Hippocampal formation (tissue), 2 donors: ENCODE data around the gene DNALI1.
"Not testable (repeated sequence)": the region's sequence is repeated elsewhere in the genome, so short reads cannot be mapped to it uniquely, and the experiment has no call there.

Experiments
- DNase-seq, 2 donors: peaks; one replicate each; lab custom pipeline; 2025; lab: John Stamatoyannopoulos, UW

DNALI1 gene

DNA sequence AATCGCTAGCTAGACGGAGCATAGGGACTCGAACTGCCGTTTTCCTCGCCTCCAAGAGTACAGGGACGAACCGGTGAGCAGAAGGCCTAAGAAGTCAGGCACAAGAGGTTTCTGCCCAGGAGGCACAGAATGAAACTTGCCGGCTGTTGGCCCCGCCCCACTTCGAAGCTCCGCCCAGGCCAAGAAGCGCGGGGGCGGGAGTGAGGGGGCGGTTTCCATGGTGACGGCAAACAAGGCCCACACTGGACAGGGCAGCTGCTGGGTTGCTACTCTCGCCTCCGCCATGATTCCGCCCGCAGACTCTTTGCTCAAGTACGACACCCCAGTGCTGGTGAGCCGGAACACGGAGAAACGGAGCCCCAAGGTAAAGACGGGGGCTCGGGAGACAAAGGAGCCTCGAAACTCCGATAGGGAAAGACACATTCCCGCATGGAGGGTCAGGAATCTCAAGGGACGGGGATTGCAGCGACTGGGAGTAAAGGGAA, at the start of gene DNALI1:
TSS of gene DNALI1 (plus strand) at position 229 of the 485 bp plus-strand sequence. CDS start at position 284, 55 bp downstream.
- DNase-seq = peak; percentile 52 to 80

DNA sequence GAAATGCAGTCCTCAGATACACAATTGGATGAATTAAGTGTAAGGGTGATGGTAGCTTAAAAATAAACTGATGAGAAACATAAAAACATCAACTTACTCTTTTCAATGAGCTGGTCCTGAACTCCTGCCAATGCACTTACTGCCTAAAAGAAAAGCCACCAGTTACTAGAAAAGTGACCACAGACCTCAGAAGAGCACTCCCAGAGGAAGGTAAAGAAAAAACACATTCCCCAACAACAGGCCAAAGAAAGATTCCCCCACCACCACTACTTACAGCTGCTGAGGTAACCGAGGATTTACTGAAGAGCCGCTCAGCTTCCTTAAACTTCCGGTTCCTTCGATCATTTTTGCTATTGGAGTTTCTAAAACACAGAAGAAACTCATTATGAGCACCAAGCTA, 47.6 kb upstream of the DNALI1 start:
- no peak for DNase-seq

GRCh38 chr1:37513795-37514349, 42.9 kb upstream of the DNALI1 start:
- no peak for DNase-seq

DNA sequence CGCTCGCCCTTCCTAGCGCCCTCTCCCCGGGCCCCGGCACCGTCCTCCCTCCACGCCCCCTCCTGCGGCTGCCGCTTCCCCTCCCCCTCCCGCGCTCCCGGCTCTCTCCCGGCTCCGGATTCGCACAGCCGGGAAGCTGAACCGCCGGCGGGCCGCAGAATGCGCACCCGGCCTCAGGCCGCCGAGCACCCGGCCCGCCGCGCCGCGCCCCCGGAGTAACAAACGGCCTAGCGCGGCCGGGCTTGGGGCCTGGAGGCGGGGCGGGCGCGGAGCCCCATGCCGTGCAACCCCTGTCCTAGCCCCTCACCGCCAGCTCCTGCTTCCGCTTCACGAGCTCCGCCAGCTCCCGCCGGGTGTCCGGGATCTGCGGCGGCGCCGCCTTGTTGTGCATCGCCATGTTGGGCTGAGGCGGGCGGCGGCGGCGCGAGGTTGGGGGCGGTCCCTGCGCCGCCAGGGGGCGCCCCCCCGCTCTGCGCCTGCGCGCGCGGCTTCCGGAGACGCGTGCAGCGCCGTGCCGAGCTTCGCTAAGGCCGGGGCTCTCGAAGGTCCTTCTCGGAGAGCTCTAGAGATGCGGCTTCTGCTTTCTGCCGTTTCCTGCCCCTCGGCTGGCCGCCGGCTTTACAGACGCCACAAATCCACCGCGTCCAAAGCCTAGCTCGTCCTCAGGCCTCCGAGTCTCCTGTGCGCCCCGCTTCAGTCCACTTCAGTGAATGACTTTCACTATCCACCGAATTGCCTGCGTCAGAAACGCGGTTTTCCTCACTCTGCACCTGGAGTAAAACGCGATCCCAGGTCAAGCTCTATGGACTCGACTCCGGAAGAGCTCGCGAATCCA, 42.2 kb upstream of the DNALI1 start, which contains the start of gene MEAF6:
TSS of gene MEAF6 (minus strand) at position 417 of the 835 bp plus-strand sequence. CDS start at position 397, 20 bp downstream.
- DNase-seq = peak; percentile 51 to 79

GRCh38 chr1:37515185-37516034, 41.3 kb upstream of the DNALI1 start:
- DNase-seq = no peak

DNA sequence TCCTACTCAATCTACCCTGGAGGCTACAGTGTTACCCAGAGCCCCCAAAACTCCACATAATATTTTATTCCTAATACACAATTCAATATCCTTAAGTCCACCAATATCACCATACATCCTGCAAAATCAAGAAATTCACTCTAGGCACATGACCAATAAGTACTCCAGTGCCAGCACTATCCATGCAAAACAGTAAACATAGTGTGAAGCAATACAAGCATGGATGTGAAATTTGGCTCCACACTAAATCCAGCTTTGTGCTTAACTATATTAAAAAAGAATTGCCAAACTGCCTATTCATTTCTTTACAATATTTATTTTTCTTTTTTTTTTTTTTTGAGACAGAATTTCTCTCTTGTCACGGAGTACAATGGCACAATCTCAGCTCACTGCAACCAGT, 39.2 kb upstream of the DNALI1 start:
- no peak for DNase-seq

DNA sequence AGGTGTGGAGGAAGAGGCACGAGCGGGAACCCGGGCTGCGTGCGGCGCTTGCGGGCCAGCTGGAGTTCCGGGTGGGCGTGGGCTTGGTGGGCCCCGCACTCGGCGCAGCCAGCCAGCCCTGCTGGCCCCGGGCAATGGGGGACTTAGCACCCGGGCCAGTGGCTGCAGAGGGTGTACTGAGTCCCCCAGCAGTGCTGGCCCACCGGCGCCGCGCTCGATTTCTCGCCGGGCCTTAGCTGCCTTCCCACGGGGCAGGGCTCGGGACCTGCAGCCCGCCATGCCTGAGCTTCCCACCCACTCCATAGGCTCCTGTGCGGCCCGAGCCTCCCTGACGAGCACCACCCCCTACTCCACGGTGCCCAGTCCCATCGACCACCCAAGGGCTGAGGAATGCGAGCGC, 38.5 kb upstream of the DNALI1 start:
- not testable (repeated sequence) for DNase-seq

GRCh38 chr1:37518929-37519328, 37.8 kb upstream of the DNALI1 start:
- not testable (repeated sequence) for DNase-seq

GRCh38 chr1:37519613-37520012, 37.1 kb upstream of the DNALI1 start:
- DNase-seq = no peak

DNA sequence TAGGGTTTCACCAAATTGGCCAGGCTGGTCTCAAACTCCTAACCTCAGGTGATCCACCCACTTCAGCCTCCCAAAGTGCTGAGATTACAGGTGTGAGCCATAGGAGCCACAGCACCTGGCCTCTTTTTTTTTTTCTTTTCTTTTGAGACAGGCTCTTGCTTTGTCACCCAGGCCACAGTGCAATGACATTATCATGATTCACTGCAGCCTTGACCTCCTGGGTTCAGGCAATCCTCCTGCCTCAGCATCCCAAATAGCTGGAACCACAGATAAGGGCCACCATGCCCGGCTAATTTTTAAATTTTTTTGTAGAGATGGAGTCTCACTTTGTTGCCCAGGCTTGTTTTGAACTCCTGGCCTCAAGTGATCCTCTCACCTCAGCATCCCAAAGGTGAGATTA, 26.9 kb upstream of the DNALI1 start:
- DNase-seq = not testable (repeated sequence)

DNA sequence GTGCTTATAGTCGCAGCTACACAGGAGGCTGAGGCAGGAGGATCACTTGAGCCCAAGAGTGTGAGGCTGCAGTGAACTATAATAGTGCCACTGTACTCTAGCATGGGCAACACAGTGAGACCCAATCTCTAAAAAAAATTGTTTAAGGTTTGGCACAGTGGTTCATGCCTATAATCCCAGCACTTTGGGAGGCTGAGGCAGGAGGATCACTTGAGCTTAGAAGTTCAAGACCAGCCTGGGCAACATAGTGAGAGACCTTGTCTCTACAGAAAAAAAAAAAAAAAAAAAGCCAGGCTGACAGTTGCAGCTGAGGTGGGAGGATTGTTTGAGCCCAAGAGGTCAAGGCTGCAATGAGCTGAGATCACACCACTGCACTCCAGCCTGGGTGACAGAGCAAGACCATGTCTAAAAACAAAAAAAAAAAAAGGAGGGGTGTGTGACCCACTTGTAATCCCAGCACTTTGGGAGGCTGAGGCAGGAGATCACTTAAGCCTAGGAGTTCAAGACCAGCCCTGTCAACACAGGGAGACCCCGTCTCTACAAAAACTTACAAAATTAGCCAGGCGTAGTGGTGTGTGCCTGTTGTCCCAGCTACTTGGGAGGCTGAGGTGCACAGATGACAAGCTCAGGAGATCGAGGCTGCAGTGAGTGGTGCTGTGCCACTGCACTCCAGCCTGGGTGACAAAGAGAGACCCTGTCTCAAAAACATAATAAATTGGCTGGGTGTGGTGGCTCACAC, 24.2 kb upstream of the DNALI1 start:
- DNase-seq = not testable (repeated sequence)

GRCh38 chr1:37533317-37534093, 23.2 kb upstream of the DNALI1 start:
- no peak for DNase-seq

GRCh38 chr1:37537378-37537777, 19.4 kb upstream of the DNALI1 start:
- DNase-seq = no peak

GRCh38 chr1:37539154-37539553, 17.6 kb upstream of the DNALI1 start:
- not testable (repeated sequence) for DNase-seq

GRCh38 chr1:37540036-37540785, 16.5 kb upstream of the DNALI1 start:
- no peak for DNase-seq

DNA sequence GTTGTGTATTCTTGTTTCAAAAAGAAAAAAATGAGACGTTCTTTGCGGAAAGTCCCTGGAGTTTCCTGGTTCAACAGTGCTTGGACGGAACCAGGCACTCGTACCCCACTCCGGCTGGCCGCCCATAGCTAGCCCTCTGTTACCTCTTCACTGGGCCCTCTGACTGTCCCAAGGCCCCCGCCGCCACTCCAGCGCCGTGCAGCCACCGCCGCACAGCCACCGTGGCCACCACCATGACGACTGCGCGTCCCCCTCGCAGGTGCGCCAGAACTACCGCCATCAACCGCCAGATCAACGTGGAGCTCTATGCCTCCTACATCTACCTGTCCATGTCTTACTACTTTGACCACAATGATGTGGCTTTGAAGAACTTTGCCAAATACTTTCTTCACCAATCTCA, 12.2 kb upstream of the DNALI1 start:
- DNase-seq = no peak

DNA sequence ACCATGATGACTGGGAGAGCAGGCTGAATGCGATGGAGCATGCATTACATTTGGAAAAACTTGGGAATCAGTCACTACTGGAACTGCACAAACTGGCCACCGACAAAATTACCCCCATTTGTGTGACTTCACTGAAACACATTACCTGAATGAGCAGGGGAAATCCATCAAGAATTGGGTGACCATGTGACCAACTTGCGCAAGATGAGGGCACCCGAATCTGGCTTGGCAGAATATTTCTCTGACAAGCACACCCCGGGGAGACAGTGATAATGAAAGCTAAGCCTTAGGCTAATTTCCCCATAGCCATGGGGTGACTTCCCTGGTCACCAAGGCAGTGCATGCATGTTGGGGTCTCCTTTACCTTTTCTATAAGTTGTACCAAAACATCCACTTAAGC, 11.7 kb upstream of the DNALI1 start:
- DNase-seq = no peak

DNA sequence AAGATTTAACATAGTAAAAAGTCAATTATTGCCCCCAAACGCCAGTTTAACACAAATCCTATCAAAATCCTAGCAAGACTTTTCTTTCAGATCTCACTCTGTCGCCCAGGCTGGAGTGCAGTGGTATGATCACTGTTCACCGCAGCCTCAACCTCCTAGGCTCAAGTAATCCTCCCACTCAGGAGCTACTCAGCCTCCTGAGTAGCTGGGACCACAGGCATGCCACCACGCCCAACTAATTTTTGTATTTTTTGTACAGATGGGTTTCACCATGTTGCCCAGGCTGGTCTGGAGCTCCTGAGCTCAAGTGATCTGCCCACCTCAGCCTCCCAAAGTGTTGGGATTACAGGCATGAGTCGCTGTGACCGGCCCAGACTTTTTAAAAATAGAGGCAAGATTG, 7.4 kb upstream of the DNALI1 start:
- no peak for DNase-seq

DNA sequence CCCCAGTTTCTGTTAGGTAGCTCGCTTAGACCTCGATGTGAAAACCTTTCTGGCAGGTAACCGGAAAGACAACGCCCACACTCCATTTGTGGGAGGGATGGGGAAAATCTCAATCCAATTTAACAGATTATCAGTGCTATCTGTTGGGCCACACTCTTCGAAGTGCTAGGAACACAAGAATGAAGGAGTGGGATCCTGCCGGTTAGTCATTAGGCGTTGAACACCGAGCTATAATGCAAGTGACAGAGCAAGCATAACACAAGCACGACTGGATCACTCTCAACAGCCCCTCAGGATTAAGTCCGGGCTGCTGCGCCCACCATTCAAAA, 3.2 kb upstream of the DNALI1 start:
- DNase-seq = no peak
